ENCODE data around the gene SPECC1.

SPECC1 gene

GRCh38 chr17:20173091-20173490, 163.9 kb downstream of the SPECC1 start:
- H3K27me3 ChIP-seq = no peaks in the 10 kb centered on the region
- DNase-seq = no peak
- no peaks in the 10 kb centered on the region for H3K36me3 ChIP-seq
- no peaks in the 10 kb centered on the region for H3K9me3 ChIP-seq
- TF ChIP-seq, protein P1, sequence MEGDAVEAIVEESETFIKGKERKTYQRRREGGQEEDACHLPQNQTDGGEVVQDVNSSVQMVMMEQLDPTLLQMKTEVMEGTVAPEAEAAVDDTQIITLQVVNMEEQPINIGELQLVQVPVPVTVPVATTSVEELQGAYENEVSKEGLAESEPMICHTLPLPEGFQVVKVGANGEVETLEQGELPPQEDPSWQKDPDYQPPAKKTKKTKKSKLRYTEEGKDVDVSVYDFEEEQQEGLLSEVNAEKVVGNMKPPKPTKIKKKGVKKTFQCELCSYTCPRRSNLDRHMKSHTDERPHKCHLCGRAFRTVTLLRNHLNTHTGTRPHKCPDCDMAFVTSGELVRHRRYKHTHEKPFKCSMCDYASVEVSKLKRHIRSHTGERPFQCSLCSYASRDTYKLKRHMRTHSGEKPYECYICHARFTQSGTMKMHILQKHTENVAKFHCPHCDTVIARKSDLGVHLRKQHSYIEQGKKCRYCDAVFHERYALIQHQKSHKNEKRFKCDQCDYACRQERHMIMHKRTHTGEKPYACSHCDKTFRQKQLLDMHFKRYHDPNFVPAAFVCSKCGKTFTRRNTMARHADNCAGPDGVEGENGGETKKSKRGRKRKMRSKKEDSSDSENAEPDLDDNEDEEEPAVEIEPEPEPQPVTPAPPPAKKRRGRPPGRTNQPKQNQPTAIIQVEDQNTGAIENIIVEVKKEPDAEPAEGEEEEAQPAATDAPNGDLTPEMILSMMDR (IDR thresholded peaks at IDR 0.05; ENCODE audit: low read depth, low read length) = no peak
- H3K4me3 ChIP-seq (ENCODE audit: low read depth, low read length) = no peak overlapping the region
- no peaks in the 10 kb centered on the region for H3K4me1 ChIP-seq

DNA sequence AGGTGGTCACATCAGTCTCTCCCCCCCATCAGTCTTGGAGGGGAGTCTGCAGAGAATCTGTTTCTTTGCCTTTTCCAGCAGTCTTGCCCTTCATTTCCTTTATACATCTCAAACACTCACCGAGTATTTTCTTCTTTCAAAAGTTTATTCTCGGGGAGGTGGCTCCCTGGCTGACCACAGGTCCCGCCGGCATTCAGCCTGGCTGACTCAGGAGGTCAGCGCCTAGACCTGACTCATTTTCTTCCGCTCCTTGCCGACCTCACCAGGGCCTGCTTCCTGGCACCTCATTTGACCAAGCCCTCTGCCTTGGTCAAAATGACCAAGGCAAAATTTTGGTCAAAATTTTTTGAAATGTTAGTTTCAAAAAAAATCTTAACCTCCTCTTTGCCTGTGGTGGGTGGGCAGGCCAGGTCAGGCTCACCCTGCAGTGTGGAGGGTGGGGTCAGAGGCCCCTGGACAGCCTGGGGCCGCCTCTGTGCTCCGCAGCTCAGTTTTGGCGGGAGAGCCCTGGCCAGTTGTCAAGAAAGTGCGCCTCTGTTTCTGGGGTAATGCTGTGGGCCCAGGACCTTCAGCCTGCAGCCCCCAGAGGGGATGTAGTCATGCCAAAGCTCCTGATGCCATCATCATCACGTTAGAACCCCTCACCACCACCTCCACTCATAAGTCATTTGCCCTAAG, 165.6 kb downstream of the SPECC1 start:
- TF ChIP-seq, protein P1 (IDR thresholded peaks at IDR 0.05; ENCODE audit: low read depth, low read length) = no peak
- Histone ChIP-seq H3K4me3 (ENCODE audit: low read depth, low read length) (no peak overlapping the region), H3K36me3 (no peaks in the 10 kb centered on the region), H3K4me1 (no peaks in the 10 kb centered on the region), H3K27me3 (no peaks in the 10 kb centered on the region), H3K9me3 (no peaks in the 10 kb centered on the region)
- no peak for DNase-seq

- Histone ChIP-seq H3K9me3 (no peaks in the 10 kb centered on the region), H3K4me1 (no peaks in the 10 kb centered on the region), H3K4me3 (ENCODE audit: low read depth, low read length) (no peak overlapping the region), H3K27me3 (no peaks in the 10 kb centered on the region), H3K36me3 (no peaks in the 10 kb centered on the region)
- DNase-seq = no peak
- TF ChIP-seq, protein P1 (IDR thresholded peaks at IDR 0.05; ENCODE audit: low read depth, low read length) = no peak
These were observed 169.9 kb downstream of the SPECC1 start for GRCh38 chr17:20179041-20179440.

DNA sequence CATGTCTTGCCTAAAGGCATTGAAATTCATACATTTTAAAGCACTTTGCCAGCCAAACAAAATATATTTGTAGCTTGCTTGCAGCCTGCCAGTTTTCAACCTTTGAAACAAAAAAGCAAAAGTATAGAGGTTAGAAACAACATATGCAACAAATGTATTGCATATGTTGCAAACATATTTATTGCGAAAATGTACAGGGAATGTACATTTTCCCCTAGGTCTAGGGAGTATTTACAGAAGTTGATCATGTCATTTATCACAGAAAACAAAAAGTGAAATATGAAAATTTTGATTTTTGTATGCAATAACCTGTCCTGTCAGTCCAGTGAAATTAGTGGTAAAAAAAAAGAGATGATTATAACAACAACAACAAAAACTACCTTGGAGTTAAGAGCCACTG, 171.5 kb downstream of the SPECC1 start:
- no peak for DNase-seq
- Histone ChIP-seq H3K4me3 (ENCODE audit: low read depth, low read length) (no peak overlapping the region), H3K9me3 (no peaks in the 10 kb centered on the region), H3K4me1 (no peaks in the 10 kb centered on the region), H3K27me3 (no peaks in the 10 kb centered on the region), H3K36me3 (no peaks in the 10 kb centered on the region)
- TF ChIP-seq, protein P1 (IDR thresholded peaks at IDR 0.05; ENCODE audit: low read depth, low read length) = no peak

- TF ChIP-seq, protein P1 (IDR thresholded peaks at IDR 0.05; ENCODE audit: low read depth, low read length) = no peak
- Histone ChIP-seq H3K9me3 (no peaks in the 10 kb centered on the region), H3K4me3 (ENCODE audit: low read depth, low read length) (no peak overlapping the region), H3K36me3 (no peaks in the 10 kb centered on the region), H3K27me3 (no peaks in the 10 kb centered on the region), H3K4me1 (no peaks in the 10 kb centered on the region)
- DNase-seq = no peak
These were observed 175.0 kb downstream of the SPECC1 start for GRCh38 chr17:20184181-20184580.

GRCh38 chr17:20184977-20185619, 175.9 kb downstream of the SPECC1 start:
- no peak for DNase-seq
- Histone ChIP-seq H3K9me3 (no peaks in the 10 kb centered on the region), H3K4me3 (ENCODE audit: low read depth, low read length) (no peak overlapping the region), H3K4me1 (no peaks in the 10 kb centered on the region), H3K27me3 (no peaks in the 10 kb centered on the region), H3K36me3 (no peaks in the 10 kb centered on the region)
- TF ChIP-seq, protein P1 (IDR thresholded peaks at IDR 0.05; ENCODE audit: low read depth, low read length) = no peak

Measured in BE2C (cell line).